Upper lobe of right lung (tissue), 1 donor: ENCODE measurements around the gene ATP7A. TPM values are rescaled to one million over a fixed set of nuclear protein-coding genes. Genes with fewer than 3 reads are reported as not detected.
"Not testable (repeated sequence)": the region's sequence is repeated elsewhere in the genome, so short reads cannot be mapped to it uniquely, and the experiment has no call there.

Source experiments
- ATAC-seq: fragments of 200-7000 bp; cut with Tn5 transposase; one replicate; pipeline ENCODE4 v1.9.1; 2020; ENCODE audit warnings: mild to moderate bottlenecking, moderate library complexity
- DNase-seq: peaks from one replicate; pipeline ENCODE4 v3.0.0-alpha.2; 2020
- H3K27ac ChIP-seq: fragments of 200-600 bp; one replicate; pipeline ENCODE4 v1.8.0; 2022
- H3K27me3 ChIP-seq: fragments of 200-600 bp; one replicate; pipeline ENCODE4 v1.8.0; 2022; ENCODE audit warnings: mild to moderate bottlenecking
- H3K36me3 ChIP-seq: fragments of 200-600 bp; one replicate; pipeline ENCODE4 v1.8.0; 2022
- H3K4me1 ChIP-seq: fragments of 200-600 bp; one replicate; pipeline ENCODE4 v1.8.0; 2022
- H3K4me3 ChIP-seq: fragments of 200-600 bp; one replicate; pipeline ENCODE4 v1.8.0; 2022; ENCODE audit warnings: mild to moderate bottlenecking
- H3K9me3 ChIP-seq: fragments of 200-600 bp; one replicate; pipeline ENCODE4 v1.8.0; 2022
- intact Hi-C: fragments of 100-400 bp; cut with DNase I; formaldehyde crosslinking; loops from one replicate; pipeline ENCODE4 v1.11.0; 2022
- total RNA-seq: library from RNA; stranded (reverse); fragmentation: NEBNext Ultra II Directional; extraction: Animal tissue kit (Norgen Biotek cat#: 25700); gene quantifications from one replicate; pipeline ENCODE4 v1.2.1, GENCODE V29; 2021
- TF ChIP-seq, protein P1 (sequence below): fragments of 200-600 bp; IDR thresholded peaks from one replicate; pipeline ENCODE4 v1.8.0; 2022; ENCODE audit warnings: antibody characterized with exemption
- donor health status: DM: no; HTN: yes; CAD: no; lungs with severe emphysema.

Gene ATP7A
- total RNA-seq, 1 donor from 2014 or later, result 16.4 TPM

DNA sequence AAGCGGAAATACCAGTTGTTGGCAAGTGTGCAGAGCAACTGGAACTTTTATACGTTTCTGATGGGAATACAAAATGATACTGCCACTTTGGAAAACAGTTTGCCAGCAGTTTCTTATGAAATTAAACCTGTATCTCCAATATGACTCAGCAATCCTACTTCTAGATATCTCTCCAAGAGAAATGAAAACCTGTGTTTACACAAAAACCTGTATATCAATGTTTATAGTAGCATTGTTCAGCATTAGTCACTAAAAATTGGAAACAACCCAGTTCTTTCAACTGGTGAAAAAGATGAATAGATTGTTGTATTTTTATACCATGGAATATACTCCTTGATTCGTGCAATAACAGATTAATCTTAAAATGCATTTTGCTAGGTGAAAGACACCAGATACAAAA, 26.8 kb downstream of the ATP7A start:
- Histone ChIP-seq H3K27ac (no peak overlapping the region), H3K36me3 (no peaks in the 10 kb centered on the region), H3K9me3 (no peaks in the 10 kb centered on the region), H3K4me1 (no peaks in the 10 kb centered on the region), H3K4me3 (no peak overlapping the region), H3K27me3 (no peaks in the 10 kb centered on the region)
- DNase-seq, result no peak
- intact Hi-C loops, result no loop called here
- ATAC-seq, result no peak
- TF ChIP-seq, protein P1, sequence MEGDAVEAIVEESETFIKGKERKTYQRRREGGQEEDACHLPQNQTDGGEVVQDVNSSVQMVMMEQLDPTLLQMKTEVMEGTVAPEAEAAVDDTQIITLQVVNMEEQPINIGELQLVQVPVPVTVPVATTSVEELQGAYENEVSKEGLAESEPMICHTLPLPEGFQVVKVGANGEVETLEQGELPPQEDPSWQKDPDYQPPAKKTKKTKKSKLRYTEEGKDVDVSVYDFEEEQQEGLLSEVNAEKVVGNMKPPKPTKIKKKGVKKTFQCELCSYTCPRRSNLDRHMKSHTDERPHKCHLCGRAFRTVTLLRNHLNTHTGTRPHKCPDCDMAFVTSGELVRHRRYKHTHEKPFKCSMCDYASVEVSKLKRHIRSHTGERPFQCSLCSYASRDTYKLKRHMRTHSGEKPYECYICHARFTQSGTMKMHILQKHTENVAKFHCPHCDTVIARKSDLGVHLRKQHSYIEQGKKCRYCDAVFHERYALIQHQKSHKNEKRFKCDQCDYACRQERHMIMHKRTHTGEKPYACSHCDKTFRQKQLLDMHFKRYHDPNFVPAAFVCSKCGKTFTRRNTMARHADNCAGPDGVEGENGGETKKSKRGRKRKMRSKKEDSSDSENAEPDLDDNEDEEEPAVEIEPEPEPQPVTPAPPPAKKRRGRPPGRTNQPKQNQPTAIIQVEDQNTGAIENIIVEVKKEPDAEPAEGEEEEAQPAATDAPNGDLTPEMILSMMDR, result no peak

- H3K27ac ChIP-seq, result no peak overlapping the region
- H3K4me3 ChIP-seq, result no peak overlapping the region
- H3K9me3 ChIP-seq, result no peaks in the 10 kb centered on the region
- no peak for DNase-seq
- intact Hi-C loops, result no loop called here
- ATAC-seq, result no peak
- H3K36me3 ChIP-seq, result no peaks in the 10 kb centered on the region
- TF ChIP-seq, protein P1, result no peak
- no peaks in the 10 kb centered on the region for H3K4me1 ChIP-seq
- H3K27me3 ChIP-seq, result no peaks in the 10 kb centered on the region
Observed at GRCh38 chrX:77938083-77938680, 27.7 kb downstream of the ATP7A start.

DNA sequence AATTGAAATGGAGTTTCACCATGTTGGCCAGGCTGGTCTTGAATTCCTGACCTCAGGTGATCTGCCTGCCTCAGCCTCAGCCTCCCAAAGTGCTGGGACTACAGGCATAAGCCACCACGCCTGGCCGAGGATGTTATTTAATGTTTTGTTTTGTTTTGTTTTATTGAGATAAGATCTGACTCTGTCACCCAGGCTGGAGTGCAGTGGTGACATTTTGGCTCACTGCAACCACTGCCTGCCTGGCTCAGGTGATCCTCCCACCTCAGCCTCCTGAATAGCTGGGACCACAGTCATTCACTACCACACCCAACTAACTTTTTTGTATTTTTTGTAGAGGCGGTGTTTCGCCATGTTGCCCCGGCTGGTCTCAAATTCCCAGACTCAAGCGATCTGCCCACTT, 34.5 kb downstream of the ATP7A start:
- H3K27me3 ChIP-seq, H3K27ac ChIP-seq, DNase-seq, intact Hi-C loops, ATAC-seq, H3K9me3 ChIP-seq, H3K4me3 ChIP-seq, H3K4me1 ChIP-seq, H3K36me3 ChIP-seq: not testable (repeated sequence)

DNA sequence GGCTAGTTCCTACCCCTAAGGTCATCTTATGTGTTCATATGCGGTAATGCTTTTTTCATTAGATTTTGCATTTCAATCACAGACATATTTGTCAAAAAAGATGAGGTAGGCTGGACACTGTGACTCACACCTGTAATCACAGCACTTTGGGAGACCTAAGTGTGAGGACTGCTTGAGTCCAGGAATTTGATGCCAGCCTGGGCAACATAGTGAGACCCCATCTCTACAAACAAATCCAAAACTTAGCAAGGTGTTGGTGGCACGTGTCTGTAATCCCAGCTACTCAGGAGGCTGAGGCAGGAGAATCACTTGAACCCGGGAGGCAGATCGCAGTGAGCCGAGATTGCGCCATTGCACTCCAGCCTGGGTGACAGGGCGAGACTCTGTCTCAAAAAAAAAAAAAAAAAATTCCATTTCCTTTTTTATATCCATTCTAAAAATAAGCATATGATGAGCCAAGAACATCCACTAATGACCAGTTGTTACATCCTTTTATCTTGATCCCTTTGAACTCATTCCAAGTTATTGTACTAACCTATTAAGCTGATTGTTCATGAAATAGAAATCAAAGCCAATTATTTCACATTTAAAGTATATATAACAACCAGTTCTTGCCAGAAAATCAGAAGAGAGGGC, 35.5 kb downstream of the ATP7A start:
- Histone ChIP-seq H3K27ac (no peak overlapping the region), H3K36me3 (no peaks in the 10 kb centered on the region), H3K4me1 (no peaks in the 10 kb centered on the region), H3K9me3 (no peaks in the 10 kb centered on the region), H3K27me3 (no peaks in the 10 kb centered on the region), H3K4me3 (no peak overlapping the region)
- ATAC-seq (no peak), DNase-seq (no peak)
- intact Hi-C loops, result no loop called here
- TF ChIP-seq, protein P1, result no peak

- no peak for DNase-seq
- Histone ChIP-seq H3K27me3 (no peaks in the 10 kb centered on the region), H3K36me3 (no peaks in the 10 kb centered on the region), H3K27ac (no peak overlapping the region), H3K9me3 (no peaks in the 10 kb centered on the region), H3K4me3 (no peak overlapping the region), H3K4me1 (no peaks in the 10 kb centered on the region)
- TF ChIP-seq, protein P1, result no peak
- ATAC-seq, result no peak
- intact Hi-C loops, result no loop called here
Observed at GRCh38 chrX:77946571-77946970, 36.1 kb downstream of the ATP7A start.

- Histone ChIP-seq H3K4me3 (no peak overlapping the region), H3K36me3 (no peaks in the 10 kb centered on the region), H3K27me3 (no peaks in the 10 kb centered on the region), H3K9me3 (no peaks in the 10 kb centered on the region), H3K27ac (no peak overlapping the region), H3K4me1 (no peaks in the 10 kb centered on the region)
- no peak for DNase-seq
- ATAC-seq, result no peak
- TF ChIP-seq, protein P1, result no peak
- intact Hi-C loops, result no loop called here
Observed at GRCh38 chrX:77949840-77950239, 39.3 kb downstream of the ATP7A start.
